Measurements from ENCODE around the gene STX10.
"Not testable (repeated sequence)": the region's sequence is repeated elsewhere in the genome, so short reads cannot be mapped to it uniquely, and the experiment has no call there.

The STX10 gene

GRCh38 chr19:13150187-13150930, at the start of gene STX10, which contains the start of gene IER2:
Gene STX10 (minus strand): TSS chr19:13150375. CDS start chr19:13150173, 202 bp downstream.
Gene IER2 (plus strand): TSS chr19:13150411. CDS start chr19:13153187, 2,776 bp downstream.
- peak within 1 kb of the TSS; percentile 71 for H3K4me3 ChIP-seq (ENCODE audit: control insufficient read depth, low read depth, low read length)
- TF ChIP-seq CTCF (IDR thresholded peaks at IDR 0.05; ENCODE audit: control insufficient read depth, insufficient read depth, low read depth, low read length, missing control alignments), result peak; percentile 60
- DNase-seq (ENCODE audit: low read depth), result peak; percentile 84

- no peak for TF ChIP-seq CTCF (IDR thresholded peaks at IDR 0.05; ENCODE audit: control insufficient read depth, insufficient read depth, low read depth, low read length, missing control alignments)
- H3K4me3 ChIP-seq (ENCODE audit: control insufficient read depth, low read depth, low read length), result no peak overlapping the region
- DNase-seq (ENCODE audit: low read depth), result no peak
Observed at GRCh38 chr19:13198634-13199033, 48.5 kb upstream of the STX10 start.

GRCh38 chr19:13195678-13196077, 45.5 kb upstream of the STX10 start:
- DNase-seq (ENCODE audit: low read depth), result no peak
- H3K4me3 ChIP-seq (ENCODE audit: control insufficient read depth, low read depth, low read length), result no peak overlapping the region
- no peak for TF ChIP-seq CTCF (IDR thresholded peaks at IDR 0.05; ENCODE audit: control insufficient read depth, insufficient read depth, low read depth, low read length, missing control alignments)

GRCh38 chr19:13190781-13191540, 40.8 kb upstream of the STX10 start:
- no peak overlapping the region for H3K4me3 ChIP-seq (ENCODE audit: control insufficient read depth, low read depth, low read length)
- DNase-seq (ENCODE audit: low read depth), result no peak
- TF ChIP-seq CTCF (IDR thresholded peaks at IDR 0.05; ENCODE audit: control insufficient read depth, insufficient read depth, low read depth, low read length, missing control alignments), result no peak

- no peak overlapping the region for H3K4me3 ChIP-seq (ENCODE audit: control insufficient read depth, low read depth, low read length)
- no peak for TF ChIP-seq CTCF (IDR thresholded peaks at IDR 0.05; ENCODE audit: control insufficient read depth, insufficient read depth, low read depth, low read length, missing control alignments)
- no peak for DNase-seq (ENCODE audit: low read depth)
Observed at GRCh38 chr19:13189600-13189999, 39.4 kb upstream of the STX10 start.

GRCh38 chr19:13187419-13187818, 37.2 kb upstream of the STX10 start:
- no peak for TF ChIP-seq CTCF (IDR thresholded peaks at IDR 0.05; ENCODE audit: control insufficient read depth, insufficient read depth, low read depth, low read length, missing control alignments)
- H3K4me3 ChIP-seq (ENCODE audit: control insufficient read depth, low read depth, low read length), result no peak overlapping the region
- DNase-seq (ENCODE audit: low read depth), result no peak

- not testable (repeated sequence) for H3K4me3 ChIP-seq (ENCODE audit: control insufficient read depth, low read depth, low read length); DNase-seq (ENCODE audit: low read depth)
Observed at GRCh38 chr19:13186688-13187087, 36.5 kb upstream of the STX10 start.

GRCh38 chr19:13185763-13186657, 35.8 kb upstream of the STX10 start:
- not testable (repeated sequence) for H3K4me3 ChIP-seq (ENCODE audit: control insufficient read depth, low read depth, low read length); DNase-seq (ENCODE audit: low read depth)

- not testable (repeated sequence) for DNase-seq (ENCODE audit: low read depth); H3K4me3 ChIP-seq (ENCODE audit: control insufficient read depth, low read depth, low read length)
Observed at GRCh38 chr19:13184926-13185325, 34.8 kb upstream of the STX10 start.

Data from AG09309 (cell line).